VCaP (cell line): ENCODE measurements around the gene BNIP2.
"Not testable (repeated sequence)": the region's sequence is repeated elsewhere in the genome, so short reads cannot be mapped to it uniquely, and the experiment has no call there.

ENCODE experiments used
- H3K27ac ChIP-seq: fragments of 450-650 bp; 2 replicates; pipeline ENCODE4 v1.5.1; 2017
- CTCF ChIP-seq: fragments of 450-650 bp; conservative IDR thresholded peaks from 2 replicates; pipeline ENCODE4 v1.5.1; 2017; ENCODE audit warnings: mild to moderate bottlenecking, moderate library complexity

BNIP2 gene

GRCh38 chr15:59649603-59650002 lies 39.5 kb downstream of the BNIP2 start:
- no peak for TF ChIP-seq CTCF
- H3K27ac ChIP-seq, result peak overlapping the region; percentile 80

- no peak for TF ChIP-seq CTCF
- no peak overlapping the region for H3K27ac ChIP-seq
Observed at GRCh38 chr15:59647085-59647484, 42.0 kb downstream of the BNIP2 start.

- no peak overlapping the region for H3K27ac ChIP-seq
- no peak for TF ChIP-seq CTCF
Observed at GRCh38 chr15:59646277-59646676, 42.8 kb downstream of the BNIP2 start.

- H3K27ac ChIP-seq, result not testable (repeated sequence)
Observed at GRCh38 chr15:59645812-59646211, 43.3 kb downstream of the BNIP2 start.

- no peak for TF ChIP-seq CTCF
- H3K27ac ChIP-seq, result no peak overlapping the region
Observed at GRCh38 chr15:59644756-59645155, 44.4 kb downstream of the BNIP2 start.

GRCh38 chr15:59642351-59642750 lies 46.8 kb downstream of the BNIP2 start:
- no peak for TF ChIP-seq CTCF
- H3K27ac ChIP-seq, result no peak overlapping the region

GRCh38 chr15:59637507-59637906 lies 51.6 kb downstream of the BNIP2 start:
- TF ChIP-seq CTCF, result peak; percentile 32
- H3K27ac ChIP-seq, result not testable (repeated sequence)

GRCh38 chr15:59636184-59636583 lies 52.9 kb downstream of the BNIP2 start:
- no peak overlapping the region for H3K27ac ChIP-seq
- no peak for TF ChIP-seq CTCF
